Activated CD4-positive, alpha-beta T cell treated with anti-CD3 and anti-CD28 coated beads for 24 hours (primary cell): ENCODE measurements around the gene TOP2A.

Experiments used
- DNase-seq, 2 donors: peaks; one replicate each; pipeline ENCODE4 v3.0.0-alpha.2; 2020; ENCODE audit warnings: low read depth in 2 of 2

TOP2A gene

GRCh38 chr17:40361063-40361924 lies 56.4 kb downstream of the TOP2A start:
- no peak for DNase-seq

GRCh38 chr17:40360091-40360490 lies 57.6 kb downstream of the TOP2A start:
- DNase-seq: no peak

GRCh38 chr17:40358323-40359038 lies 59.2 kb downstream of the TOP2A start:
- DNase-seq: peak; percentile 86 to 91

- no peak for DNase-seq
Observed at GRCh38 chr17:40356990-40357881, 60.5 kb downstream of the TOP2A start.

GRCh38 chr17:40355804-40356758 lies 61.6 kb downstream of the TOP2A start:
- DNase-seq: no peak

GRCh38 chr17:40355123-40355803 lies 62.4 kb downstream of the TOP2A start:
- DNase-seq: peak; percentile 75 to 78

- no peak for DNase-seq
Observed at GRCh38 chr17:40354221-40355122, 63.2 kb downstream of the TOP2A start.

- DNase-seq: no peak
Observed at GRCh38 chr17:40352779-40353394, 64.8 kb downstream of the TOP2A start.

GRCh38 chr17:40352237-40352778 lies 65.4 kb downstream of the TOP2A start:
- DNase-seq: no peak

- no peak for DNase-seq
Observed at GRCh38 chr17:40351359-40352236, 66.1 kb downstream of the TOP2A start.

- DNase-seq: no peak
Observed at GRCh38 chr17:40350689-40351358, 66.9 kb downstream of the TOP2A start.

GRCh38 chr17:40349895-40350688 lies 67.6 kb downstream of the TOP2A start:
- no peak for DNase-seq

GRCh38 chr17:40349477-40349894 lies 68.2 kb downstream of the TOP2A start:
- no peak for DNase-seq

GRCh38 chr17:40348562-40349476 lies 68.9 kb downstream of the TOP2A start:
- DNase-seq: no peak

GRCh38 chr17:40348136-40348504 lies 69.6 kb downstream of the TOP2A start:
- DNase-seq: no peak
